ENCODE results near the gene TAS1R1.

Gene TAS1R1

DNA sequence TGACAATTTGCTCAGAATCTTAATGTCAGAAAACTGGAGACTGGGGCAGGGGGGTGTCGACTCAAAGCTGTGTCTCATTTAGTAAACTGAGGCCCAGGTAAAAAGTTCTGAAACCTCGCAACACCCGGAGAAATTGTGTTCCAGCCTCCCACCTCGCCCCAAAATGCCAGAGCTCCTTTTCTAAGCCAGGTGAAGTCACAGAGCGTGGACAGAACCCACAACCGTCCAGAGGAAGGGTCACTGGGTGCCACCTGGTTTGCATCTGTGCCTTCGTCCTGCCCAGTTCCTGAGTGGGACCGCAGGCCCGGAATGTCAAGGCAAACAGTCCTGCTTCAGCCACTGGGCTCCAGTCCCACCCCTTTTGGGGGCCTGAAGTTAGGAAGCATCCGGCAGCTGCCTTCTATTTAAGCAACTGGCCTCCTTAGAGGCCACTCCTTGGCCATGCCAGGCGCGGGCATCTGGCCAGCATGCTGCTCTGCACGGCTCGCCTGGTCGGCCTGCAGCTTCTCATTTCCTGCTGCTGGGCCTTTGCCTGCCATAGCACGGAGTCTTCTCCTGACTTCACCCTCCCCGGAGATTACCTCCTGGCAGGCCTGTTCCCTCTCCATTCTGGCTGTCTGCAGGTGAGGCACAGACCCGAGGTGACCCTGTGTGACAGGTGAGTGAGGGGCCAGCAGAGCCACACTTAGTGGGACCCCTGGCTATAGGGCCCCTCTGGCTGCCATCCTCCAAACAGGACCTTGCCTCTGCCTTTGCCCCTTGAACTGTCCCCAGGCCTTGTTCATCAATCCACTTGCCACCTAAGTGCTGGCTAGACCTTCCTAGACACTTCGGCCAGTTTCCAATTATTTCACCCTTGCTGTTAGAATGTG is at the start of gene TAS1R1:
TSS of gene TAS1R1 (plus strand) at position 401 of the 872 bp plus-strand sequence. CDS start at position 468, 67 bp downstream.
- DNase-seq (ENCODE audit: low read depth in 2 of 2), result no peak

DNA sequence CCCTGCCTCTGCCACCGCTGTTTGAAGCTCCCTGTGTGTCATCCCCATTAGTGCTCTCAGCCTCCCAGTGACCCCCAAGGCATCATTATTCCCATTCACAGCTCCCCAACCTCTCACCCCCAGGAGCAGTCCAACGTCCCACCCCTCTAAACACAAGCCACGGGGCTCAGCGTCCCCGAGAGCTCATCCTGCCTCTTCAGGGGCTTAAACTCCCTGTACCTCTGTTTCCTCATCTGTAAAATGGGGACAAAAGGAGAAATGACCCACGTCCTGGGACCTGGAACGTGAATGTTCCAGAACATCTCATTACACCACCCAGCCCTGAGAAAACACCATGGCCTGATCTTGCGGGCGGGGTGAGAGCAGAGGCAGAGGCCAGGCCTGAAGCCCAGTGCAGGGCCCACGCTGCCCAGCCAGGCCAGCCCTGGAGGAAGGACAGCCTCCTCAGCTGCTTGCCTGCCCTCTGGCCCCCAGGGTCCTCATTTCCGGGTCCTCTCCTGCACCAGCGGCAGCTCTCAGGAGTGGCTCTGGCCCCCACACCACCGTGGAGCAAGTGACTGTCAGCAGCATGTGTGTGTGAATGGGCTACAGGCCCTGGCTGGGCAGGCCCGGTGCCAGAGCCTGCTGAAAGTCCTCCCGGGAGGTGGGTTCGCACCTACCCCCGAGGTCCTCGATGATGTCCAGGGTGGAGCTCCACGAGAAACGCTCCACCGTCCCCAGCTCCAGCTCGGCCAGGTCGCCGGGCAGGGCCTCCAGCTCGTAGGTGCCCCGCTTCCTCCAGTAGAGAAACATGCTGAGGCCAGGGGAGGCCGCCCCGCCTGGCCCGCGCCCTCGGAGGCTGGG is 49.5 kb upstream of the TAS1R1 start:
- no peak for DNase-seq (ENCODE audit: low read depth in 2 of 2)

DNA sequence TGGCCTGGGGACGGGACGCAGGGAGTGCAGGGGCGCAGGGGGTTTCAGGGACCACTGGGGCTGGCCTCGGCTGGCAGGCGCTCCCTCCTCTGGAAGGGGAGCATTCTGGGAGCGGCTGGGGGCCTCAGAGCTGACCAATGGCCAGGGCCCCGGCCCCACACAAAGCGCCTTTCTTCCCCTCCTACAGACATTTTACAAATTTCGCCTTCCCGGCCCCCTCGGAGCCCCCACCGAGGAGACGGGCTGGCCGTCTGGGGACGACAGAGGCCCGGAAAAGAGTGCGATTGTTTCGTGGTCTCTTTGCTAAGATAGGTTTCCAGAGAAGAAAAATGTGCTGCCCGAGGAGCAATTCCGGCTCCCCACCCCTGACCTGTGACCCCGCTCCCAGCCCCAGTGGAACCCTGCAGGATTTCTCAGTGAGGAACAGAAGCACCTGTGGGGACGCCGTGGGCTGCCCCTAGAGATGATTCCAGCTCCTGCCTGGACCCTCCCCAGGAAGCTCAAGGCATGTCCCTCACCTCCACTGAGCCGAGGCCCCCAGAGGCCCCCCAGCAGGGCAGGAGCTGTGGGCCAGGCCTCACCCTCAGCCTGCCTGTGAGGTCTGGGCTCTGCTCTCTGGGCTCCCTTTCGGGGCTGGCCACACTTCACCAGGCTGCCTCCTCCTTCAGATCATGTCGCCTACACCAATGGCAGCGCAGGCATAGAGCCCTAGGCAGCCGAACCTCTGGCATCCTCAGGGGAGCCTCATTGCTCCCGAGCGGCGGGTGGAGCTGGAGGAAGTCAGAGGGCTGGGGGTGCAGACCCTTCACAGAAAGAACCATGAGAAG is 48.7 kb upstream of the TAS1R1 start:
- no peak for DNase-seq (ENCODE audit: low read depth in 2 of 2)

DNA sequence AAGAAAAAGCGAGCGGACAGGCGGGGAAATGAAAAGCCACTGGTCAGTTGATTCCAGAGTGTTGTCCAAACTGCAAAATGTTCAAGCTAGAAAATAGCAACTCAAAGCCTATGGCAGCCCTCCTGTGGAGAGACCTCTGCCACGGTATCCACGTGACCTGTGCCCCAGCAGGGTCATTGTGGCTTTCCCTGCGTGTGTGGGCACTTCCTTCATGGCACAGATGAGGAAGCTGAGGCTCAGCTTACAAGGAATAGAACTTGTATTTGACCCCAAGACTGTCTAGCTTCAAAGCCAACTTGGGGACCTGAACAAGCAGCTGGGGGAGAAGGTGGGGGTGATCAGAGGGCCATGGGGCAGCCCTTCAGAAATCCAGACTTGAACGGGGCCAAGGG is 48.1 kb upstream of the TAS1R1 start:
- no peak for DNase-seq (ENCODE audit: low read depth in 2 of 2)

DNA sequence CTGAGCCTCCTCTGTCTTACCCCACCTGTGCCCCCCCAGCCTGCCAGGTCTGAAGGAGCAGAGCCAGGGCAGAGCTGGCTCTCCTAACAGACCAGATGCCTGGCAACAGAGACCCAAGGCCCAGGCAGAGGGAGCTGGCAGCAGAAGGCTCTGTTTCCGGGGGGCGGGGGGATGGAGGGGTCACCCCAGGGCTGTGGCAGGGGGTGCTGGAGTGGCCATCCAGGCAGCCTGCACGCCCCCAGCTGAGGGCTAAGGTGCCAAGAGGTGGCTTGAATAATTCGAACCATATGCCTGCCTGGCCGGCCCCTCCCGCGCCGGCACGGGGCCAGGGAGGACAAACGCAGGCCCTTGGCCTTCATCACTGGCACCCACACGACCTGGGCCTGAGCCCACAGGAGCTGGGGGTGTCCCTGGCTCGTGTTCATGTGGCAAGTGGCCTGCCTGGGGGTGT is 47.6 kb upstream of the TAS1R1 start:
- DNase-seq (ENCODE audit: low read depth in 2 of 2), result no peak

DNA sequence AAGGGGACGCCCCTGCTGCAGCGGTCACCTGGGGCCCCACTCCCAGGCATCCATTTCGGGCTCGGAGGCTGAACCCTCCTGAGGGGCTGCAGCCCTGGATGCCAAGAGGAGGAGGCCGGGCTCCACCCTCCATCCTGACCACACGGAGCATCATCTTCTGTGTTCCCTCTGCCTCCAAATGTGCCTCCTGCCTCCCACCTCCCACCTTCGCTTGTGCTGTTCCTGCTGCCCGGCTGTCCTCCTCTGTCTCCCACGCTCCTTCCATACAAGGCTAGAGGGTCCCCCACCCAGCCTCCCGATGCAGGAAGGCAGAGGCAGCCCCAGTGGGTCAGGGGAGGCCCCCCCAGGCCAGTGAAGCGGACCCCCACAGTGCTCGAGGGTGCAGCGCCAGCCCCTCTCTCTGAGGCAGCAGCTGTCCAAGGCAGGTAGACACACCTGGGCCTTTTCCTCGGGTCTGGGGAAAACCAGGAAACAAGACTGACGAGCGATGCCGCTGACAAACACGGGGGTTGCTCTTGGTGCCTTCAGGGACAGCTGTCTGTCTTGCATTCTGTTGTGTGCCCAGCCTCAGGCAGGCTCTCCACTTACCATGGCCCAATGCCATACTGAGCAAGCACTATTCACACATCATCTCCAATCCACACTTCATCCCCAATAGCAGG is 46.8 kb upstream of the TAS1R1 start:
- DNase-seq (ENCODE audit: low read depth in 2 of 2), result no peak

DNA sequence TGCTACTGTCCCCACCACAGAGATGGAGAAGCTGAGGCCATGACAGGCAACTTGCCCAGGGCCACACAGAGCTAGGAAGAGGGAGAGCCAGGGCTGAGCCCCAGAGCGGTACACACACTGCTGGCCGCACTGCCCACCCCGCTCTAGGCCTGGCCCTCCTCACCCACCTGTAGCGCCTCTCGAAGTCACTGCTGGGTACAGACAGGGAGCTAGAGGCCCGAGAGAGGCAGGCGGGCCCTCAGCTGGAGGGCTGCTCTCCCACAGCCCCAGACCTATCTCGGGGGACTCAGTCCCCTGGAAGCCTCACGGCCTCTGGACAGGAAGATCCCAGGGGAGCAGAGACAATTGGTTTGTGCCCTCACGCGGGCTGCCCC is 46.3 kb upstream of the TAS1R1 start:
- DNase-seq (ENCODE audit: low read depth in 2 of 2), result no peak

DNA sequence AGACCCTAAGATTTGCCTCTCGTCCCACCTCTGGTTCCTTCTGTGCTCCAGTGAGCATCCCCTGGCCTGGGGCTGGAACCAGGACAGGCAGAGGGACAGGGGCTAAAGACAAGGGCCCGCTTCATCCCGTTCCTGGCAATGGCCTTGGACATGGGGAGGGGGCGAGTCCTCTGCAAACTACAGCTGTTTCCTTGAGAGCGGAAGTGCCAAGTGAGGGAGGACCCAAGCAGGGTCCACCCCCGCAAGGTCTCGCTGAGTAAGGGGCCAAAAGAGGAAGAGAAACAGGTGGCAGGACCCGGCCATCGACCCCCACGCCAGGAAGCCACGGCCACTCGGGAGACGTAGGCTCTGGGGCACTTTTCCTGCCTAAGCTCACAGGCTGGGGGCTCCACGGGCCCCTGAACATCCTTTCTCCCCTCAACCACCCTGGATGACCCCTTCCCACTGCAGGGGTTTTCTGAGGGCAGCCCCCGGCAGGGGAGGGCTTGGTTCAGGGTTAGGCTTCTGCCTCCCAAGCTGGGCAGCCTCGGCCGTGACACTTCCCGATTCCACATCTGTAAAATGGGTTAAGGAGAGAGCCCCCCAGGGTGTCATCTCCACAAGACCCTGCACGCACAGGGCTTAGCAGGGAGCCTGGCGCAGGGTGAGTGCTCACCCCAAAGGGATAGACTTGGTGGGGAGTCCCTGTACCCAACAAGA is 45.7 kb upstream of the TAS1R1 start:
- DNase-seq (ENCODE audit: low read depth in 2 of 2), result no peak

DNA sequence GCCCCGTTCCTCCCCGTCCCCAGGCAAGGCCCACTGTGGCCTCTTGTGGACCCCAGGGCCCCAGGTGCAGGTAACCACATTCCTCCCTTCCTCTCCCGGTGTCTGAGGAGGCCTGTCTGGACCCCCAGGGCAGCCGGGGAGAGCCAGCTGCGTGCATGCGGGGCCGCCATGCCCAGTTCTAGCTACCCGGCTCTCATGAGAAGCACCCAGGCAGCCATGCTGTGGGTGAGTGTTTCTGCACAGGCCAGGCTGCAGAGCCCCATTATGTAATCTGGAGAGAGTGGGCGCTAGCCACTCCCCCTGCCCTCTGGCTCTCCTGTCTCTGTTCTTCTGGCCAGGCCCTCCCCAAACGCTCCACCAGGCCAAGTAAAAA is 45.2 kb upstream of the TAS1R1 start:
- no peak for DNase-seq (ENCODE audit: low read depth in 2 of 2)

DNA sequence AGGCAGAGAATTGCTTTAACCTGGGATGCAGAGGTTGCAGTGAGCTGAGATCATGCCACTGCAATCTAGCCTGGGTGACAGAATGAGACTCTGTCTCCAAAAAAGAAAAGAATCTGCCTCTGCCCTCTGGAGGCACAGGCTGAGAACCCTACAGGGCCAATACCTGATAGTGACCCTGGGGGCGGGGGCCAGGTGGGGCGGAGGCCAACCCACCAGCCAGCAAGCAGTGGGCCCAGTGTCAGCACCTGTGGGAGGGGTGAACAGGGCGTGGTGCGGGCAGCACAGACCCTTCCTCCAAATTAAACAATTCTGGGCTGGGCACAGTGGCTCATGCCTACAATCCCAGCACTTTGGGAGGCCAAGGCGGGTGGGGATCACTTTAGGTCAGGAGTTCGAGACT is 44.6 kb upstream of the TAS1R1 start:
- no peak for DNase-seq (ENCODE audit: low read depth in 2 of 2)

DNA sequence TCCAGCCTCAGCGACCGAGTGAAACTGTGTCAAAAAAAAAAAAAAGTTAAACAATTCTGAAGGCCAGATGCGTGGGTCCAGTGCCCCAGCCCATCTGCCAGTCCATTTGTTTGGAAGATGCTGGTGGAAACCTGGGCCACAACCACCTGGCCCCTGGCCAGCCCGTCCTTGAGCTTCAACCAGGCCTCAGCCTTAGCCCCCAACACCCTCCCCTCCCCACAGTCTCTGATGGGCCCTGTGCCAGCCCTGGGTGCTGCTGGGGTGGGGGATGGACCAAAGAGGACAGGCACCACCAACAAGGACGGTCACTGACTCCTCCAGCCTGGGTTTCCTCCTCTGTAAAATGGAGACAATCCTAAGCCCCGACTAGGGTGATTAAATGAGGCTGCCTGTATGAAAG is 44.1 kb upstream of the TAS1R1 start:
- DNase-seq (ENCODE audit: low read depth in 2 of 2), result no peak

DNA sequence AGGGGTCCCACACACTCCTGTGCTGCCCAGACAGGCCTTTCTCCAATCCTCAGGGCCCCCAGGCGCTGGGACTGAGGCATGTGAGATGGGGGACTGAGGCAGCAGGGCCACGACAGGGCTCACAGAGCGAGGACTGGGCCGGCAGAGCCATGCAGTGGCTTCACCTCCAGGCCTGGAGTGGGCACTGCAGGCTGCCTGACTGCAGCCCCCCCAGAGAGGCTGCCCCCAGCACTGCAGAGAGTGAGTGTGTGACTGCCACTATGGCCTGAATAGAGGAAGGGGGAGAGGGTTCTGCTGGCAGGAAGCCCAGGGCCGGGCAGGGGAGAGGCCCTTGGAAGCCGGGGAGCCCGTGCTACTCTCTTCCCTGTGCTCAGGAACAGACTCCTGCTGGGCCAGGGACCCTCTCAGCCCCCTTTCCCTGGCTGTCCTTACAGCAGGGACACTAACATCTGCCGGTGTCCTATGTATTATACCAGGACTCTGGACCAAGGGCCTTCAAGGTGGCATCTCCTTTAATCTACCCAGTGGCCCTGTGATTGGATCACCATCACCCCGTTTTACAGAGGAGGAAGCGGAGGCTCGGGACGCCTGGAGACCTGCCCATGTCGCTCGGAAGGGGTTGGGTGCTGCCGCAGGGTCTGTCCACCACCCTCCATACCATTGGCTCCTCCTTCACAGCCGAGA is 43.4 kb upstream of the TAS1R1 start:
- no peak for DNase-seq (ENCODE audit: low read depth in 2 of 2)

DNA sequence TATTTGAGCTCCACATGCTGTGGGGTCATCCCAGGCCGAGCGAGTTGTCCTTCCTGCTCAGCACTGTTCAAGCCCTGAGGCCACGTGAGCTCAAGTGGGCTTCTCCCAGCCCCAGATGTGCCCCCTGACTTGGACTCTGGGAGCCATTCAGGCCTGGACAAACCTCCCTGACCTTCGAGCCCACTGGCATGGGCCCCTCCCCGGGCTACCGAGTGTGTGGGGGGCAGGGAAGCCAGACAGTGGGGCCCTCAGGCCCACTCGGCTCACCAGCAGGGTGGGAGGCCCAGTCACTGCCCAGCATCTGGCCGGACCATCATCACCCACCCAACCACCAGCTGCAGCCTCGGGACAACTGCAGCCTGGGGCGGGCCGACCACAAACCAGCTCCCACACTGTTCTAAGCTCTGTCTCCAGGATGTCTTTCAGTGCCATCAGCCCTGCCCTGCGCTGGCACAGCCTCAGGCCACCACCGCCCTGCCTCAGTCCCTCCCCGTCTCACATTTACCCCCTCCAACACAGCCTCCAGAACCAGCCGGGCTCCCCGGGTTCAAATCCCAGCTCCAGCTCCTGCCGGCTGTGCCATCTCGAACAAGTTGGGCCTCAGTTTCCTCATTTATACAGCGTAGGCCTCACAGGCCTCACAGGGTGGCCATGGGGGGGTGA is 42.7 kb upstream of the TAS1R1 start:
- no peak for DNase-seq (ENCODE audit: low read depth in 2 of 2)

DNA sequence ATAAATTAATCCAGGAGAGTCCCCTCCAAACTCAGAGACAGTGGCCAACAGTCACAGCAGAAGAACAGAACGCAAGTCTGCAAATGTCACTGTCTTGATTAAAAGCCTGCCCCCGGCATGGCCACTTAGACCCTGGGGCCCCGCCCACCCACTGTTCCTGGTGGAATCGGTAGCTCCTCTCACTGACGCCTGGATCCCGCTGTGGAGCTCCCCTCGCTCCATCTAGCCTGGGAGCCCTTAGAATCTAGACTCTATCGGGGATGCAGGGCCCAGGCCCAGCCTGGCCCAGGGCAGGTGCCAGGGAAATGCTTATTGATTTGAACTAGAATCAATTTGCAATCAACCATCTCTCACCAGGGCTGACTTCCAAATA is 42.2 kb upstream of the TAS1R1 start:
- no peak for DNase-seq (ENCODE audit: low read depth in 2 of 2)

DNA sequence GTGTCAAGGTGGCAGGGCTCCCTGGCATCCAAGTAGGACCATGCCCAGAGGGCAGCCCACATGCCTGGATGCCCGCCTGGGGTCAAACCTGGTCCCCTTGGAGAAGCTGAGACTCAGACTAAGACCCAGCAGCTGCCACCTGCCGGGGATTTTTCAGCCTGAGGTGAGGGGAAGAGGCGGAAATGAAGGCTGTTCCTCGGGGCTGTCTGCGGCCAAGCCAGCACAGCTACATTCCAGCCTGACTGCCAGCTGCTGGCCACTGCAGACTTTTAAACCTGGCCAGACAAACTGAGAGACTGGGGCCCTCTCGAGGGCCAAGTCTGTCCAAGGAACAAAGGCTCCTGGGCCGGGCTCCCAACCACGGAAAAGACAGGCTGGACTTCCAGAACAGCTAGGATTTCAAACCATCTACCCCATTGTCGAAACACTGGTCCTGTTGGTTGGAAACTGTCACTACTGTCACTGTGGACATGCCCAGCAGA is 41.7 kb upstream of the TAS1R1 start:
- DNase-seq (ENCODE audit: low read depth in 2 of 2), result no peak

DNA sequence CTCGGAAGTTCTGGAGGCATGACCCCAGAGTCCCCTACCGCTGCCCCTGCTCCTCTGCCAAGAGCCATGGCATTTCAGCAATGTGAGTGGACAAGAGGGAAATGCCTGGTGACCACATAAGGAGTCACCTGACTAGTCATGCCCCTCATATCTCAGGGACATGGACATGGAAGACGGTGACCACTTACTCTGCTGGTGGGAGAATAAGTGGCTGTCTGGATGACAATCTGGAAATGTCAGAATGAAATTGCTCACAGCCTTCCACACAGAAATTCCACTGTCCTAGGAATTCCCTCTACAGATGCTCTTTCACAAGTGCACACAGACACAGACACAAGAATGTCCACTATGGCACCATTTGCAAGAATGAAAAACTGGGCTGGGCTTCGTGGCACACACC is 39.3 kb upstream of the TAS1R1 start:
- DNase-seq (ENCODE audit: low read depth in 2 of 2), result no peak

DNA sequence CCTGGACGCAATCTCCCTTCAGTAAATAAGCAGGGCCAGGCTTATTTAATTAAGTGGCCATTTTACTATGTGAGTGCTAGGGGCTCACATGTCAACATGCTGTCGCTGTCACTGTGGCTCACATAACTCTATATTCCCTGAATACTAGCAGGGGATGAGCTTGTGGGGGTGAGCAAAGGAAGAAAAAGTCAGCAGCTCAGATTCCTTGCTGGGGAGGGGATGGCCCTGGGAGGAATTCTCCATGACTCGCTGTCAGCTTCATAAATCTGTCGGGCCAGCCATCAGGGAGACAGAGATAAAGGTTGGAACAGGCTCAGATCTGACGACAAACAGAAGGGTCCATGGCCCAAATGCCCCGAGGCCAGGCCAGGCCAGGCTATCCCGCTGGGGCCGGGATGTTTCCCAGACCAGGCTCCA is 37.7 kb upstream of the TAS1R1 start:
- DNase-seq (ENCODE audit: low read depth in 2 of 2), result no peak

DNA sequence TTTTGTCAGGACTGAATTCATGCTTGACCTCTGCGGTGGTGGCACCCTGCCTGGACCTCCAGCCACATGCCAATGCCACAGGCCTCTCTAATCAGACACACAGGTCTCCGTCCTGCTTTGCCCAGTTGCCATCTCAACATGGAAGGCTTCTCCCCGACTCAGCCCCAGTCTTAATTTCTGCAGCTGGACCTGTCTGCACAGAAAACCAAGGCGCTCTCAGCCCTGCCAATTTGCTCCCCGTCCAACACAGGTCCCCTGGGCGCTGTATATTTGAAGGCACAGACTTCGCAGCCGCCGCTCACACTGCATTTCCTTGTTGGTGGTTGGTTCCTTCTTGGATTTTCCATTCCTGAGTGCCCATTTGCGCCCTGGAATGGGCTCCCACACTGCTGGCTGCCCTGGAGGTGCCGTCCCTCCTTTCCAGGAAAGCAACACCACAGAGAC is 35.6 kb upstream of the TAS1R1 start:
- no peak for DNase-seq (ENCODE audit: low read depth in 2 of 2)

DNA sequence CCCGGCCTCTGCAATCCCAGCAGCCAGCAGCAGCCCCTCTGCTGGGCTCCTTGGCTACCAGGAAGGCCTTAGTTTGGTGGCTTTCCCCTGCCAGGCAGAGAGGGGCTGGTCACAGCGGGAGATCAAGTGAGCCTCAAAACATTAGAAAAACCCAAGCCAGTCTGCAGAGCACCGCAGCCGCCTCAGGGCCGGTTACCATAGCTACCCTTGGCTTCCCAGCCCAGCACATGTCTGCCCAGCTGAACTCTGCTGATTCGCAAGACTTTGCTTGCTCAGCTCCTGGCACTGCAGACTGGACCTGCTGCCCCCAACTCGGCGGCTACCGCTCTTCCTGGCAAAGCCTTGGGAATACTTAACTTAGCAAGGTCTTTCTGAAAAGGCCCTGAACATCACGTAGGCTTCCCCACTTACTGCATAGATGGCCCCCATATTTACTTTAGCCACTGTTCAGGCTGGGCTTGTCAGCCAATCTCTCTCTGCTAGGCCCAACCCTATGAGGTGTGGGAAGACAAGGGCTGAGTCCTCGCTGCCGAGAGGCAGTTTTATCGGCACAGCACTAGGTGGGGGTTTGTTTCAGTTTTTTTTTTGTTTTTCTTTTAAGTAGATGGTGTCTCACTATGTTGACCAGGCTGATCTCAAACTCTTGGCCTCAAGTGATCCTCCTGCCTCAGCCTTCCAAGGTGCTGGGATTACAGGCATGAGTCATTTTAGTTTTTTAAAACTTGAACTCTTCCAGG is 35.0 kb upstream of the TAS1R1 start:
- DNase-seq (ENCODE audit: low read depth in 2 of 2), result no peak
